T-helper 1 cell treated with Interleukin-12 subunit alpha and Interleukin-12 subunit beta and Interleukin-4 antibody, amounts not matched to agents 30 ng/mL and 1 ng/mL, for 36 hours (primary cell): ENCODE data around the gene ZC3H4. TPM values are rescaled to one million over a fixed set of nuclear protein-coding genes. Genes with fewer than 3 reads are reported as not detected.
"Not testable (repeated sequence)": the region's sequence is repeated elsewhere in the genome, so short reads cannot be mapped to it uniquely, and the experiment has no call there.

Source experiments
- intact Hi-C: fragments of 100-400 bp; cut with micrococcal nuclease; formaldehyde crosslinking; loops from one replicate; pipeline ENCODE4 v1.15.1; 2024
- total RNA-seq: library from RNA; stranded (reverse); gene quantifications from 2 replicates; pipeline ENCODE4 v1.2.3, GENCODE V29; 2022

The ZC3H4 gene
- 135 and 147 TPM in 2 replicates for total RNA-seq

DNA sequence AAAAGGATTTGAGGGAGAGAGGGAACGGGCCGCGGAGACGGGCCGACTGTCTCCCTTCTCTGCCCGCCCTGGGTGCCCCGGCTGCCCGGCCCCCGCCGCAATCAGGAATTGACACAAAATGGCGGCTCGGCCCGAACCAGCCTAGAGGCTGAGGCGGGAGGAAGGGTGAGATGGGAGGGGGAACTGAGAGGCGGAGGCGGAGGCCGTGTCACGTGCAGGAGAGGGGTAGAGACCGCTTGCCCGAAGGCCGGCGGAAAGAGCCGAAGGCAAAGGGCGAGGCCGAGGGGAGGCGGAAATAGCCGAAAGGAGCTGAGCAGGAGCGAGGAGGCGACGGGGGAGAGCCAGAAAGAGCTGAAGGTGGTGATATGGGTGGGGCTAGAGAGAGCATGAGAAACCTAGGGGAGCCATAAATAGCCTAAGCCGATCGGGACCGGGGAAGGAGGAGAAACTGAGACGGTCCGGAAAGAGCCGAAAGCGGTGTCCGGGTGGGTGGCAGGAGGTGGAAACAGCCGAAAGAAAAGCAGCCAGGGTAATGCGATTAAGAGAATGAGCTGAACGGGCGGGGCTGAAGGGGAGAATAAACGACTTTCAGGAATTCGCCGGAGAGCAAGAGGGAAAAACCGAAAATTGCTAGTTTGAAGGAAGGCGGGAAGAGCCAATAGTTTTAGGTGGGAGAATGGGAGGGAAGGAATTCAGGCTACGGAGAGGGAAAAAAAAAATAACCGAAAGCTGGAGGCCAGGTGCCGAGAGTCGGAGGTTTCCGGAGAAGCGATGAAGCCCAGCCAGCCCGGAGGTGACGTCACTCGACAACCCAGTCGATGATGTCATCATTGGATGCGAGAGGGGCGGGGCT, at the start of gene ZC3H4:
Gene ZC3H4, minus strand, starts transcription at position 780 of the 853 bp plus-strand sequence. CDS start 1,192 bp downstream, outside the sequence.
- intact Hi-C loops, result loop anchor here (1.0 to 10.0 kb wide), 16 partner anchors 17 to 1528 kb away; partner anchors contain the start of genes AP2S1, ARHGAP35, CCDC9 and DACT3

DNA sequence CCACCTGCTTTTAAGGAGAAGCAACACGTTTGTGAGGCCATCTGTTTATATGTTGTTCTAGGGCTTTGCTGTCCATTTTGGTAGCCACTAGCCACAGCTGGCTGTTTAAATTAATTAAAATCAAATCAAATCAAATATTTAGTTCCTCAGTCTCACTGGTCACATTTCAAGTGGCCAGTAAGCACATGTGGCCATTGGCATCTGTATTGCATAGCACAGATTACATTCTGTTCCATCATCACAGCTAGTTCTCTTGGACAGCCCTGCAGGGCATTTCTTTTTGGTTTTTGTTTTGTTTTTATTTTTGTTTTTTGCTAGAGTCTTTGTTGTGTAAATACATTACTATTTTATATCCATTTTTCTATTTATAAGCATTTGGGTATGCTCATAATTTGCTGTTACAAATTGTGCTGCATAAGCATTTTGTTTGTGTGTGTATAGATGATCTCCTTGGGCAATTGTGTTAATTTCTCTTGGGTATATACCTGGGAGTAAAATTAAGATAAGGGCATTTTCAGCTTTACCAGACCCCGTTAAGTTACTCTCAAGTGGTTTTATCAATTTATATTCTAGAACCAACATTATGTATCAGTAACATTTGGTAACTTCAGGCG, 48.4 kb upstream of the ZC3H4 start:
- intact Hi-C loops, result no loop called here

DNA sequence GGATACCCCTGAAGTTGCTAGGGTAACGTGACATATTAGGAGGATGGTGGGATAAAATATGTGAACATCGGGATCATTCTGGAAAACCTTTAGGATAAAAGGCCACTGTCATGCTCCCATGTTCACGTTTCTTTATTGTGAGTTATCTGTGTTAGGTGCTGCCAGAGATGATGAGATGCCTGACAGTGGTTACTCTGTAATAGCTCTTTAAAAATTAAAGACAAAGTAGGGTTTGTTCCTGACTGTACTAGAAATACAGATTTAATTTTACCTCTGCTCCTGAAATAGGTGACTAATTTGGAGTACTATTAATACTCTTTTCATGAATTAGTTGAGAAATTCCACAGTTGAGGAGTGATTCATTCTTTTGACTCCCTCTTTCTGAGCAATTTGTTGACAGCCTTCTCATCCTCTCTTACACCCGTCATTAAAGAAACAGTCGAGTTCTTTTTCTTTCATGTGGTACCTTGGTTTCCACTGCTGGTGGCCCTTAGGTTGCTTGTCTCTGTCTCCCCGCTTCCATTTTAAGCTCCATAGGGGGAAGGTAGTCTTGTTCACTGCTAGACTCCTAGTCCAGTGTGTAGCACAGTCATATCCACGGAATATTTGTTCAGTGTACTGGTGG, 45.4 kb upstream of the ZC3H4 start:
- intact Hi-C loops, result loop anchor here (1.0 to 5.0 kb wide), 7 partner anchors 10 to 86 kb away; no protein-coding TSS in a partner anchor

DNA sequence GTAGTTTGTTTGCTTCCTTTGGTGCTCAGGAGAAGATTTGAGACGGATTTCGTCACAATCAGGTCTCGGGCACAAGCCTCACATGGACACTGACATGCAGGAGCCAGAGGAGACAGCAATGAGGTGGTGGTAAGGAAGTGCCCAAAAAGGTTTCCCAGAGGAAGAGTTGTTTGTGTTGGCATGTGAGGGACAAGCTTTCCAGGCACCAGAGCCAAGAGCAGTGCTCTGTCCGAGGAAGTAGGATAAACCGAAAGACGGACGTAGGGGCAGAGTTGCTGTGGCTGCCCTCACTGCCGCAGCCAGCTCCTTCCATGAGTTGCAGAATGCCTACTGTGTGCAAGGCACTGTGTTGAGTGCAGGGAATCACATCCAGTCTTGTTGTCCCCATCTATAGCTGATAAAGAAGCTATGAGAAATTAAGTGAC, 44.8 kb upstream of the ZC3H4 start:
- intact Hi-C loops, result loop anchor here (2.0 to 5.0 kb wide), 4 partner anchors 14 to 86 kb away; no protein-coding TSS in a partner anchor

DNA sequence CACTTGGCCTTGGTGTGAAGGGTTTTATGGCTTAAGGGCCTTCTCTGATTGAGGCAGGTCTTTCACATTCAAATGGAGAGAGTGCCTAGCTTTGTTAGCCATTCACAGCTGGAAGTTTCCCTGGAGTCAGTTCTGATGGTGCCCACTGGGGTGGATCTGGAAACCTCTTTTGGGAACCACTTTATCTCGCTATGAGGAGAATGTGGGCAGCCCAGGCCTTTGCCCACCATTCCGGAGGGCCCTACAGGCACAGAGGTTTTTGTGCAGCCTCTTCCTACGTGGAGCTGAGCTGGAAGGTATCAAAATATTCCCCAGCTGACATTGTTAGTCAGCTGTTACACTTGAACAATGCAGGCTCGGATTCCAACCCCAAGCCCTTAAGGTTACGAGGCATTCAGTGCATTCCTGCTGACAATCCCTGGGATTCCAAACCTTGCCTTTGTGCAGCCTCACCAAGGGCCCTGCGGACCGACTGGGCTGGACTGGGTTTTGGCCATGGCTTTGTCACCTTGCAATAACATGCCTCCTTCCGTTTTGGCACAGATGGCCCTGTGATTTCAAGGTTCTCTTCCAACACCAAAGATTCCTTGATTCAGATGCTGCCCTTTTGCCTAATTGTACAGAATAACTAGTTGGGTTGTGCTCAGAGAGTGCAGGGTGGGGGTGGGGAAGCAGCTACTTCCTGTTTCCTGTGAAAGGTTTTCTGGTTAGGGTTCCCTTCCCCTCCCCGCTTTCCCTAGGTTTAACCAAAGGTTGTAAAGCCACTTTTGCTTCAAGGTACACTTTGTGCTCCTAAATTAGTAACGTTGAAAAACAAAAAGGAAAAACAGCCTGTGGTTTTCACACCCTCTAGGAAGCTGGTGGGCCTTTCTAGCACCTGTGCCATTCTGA, 44.1 kb upstream of the ZC3H4 start:
- intact Hi-C loops, result loop anchor here (2.0 to 5.0 kb wide), 4 partner anchors 13 to 87 kb away; no protein-coding TSS in a partner anchor

DNA sequence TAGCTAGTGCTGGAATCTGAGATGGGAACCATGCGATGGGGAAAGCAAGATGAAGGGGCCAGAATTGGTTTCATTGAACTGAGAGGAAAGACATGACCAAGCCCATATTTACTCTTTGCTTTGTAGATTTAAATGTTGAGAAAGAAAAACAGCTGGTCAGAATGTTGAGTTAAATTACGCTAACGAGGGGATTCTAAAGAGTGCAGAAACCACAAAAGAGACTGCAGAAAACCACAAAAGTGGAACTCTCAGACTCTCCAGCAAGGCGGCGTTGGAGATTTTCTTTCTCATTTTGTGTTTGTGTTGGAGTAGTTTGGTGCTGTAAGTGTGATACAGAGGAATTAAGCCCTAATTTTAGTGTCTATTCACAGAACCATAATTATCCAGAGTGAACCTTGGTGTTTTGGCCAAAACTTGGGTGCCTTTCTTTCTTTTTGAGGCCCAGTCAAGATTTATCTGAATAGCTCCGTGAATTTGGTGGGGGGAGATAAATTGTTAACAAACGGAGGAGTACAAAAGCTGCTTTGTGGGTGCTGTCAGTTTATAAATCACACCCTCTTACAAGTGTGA, 43.4 kb upstream of the ZC3H4 start:
- intact Hi-C loops, result loop anchor here (5.0 kb wide), 1 partner anchor 70 kb away; no protein-coding TSS in a partner anchor

DNA sequence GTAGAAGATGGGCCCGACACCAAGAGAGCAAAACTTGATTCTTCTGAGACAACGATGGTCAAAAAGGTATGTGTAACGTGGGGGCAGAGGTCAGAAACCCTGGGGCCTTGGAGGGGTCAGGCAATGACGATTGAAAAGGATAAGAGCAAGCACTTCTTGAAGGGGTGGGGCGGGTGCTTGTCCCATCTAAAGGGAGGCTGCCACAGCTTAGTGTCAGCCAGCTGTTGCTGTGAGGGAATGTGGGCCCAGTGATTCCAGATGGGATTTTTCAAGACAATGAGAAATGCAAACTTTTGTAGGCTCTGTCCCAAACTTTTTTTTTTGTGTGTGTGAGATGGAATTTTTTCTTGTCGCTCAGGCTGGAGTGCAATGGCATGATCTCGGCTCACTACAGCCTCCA, 41.6 kb upstream of the ZC3H4 start:
- intact Hi-C loops, result loop anchor here (5.0 kb wide), 1 partner anchor 72 kb away; no protein-coding TSS in a partner anchor

DNA sequence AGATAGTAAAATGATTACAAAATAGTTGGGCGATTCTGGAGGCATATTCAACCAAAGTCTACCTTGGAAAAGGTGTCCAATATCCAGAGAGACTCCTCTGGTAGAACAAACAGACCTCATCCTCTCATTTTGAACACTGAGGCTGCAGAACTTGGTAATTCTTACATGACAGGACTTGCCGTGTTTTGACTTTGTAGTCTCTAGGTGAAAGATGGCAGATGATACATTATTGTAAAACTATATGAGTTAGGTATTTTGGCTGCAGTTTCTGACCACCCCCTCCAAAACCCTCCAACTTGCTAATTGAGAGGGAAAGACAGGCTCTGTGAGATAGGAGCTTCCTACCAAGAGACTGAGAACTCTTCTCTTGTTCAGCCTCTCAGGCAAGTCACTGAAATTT, 39.7 kb upstream of the ZC3H4 start:
- intact Hi-C loops, result no loop called here

DNA sequence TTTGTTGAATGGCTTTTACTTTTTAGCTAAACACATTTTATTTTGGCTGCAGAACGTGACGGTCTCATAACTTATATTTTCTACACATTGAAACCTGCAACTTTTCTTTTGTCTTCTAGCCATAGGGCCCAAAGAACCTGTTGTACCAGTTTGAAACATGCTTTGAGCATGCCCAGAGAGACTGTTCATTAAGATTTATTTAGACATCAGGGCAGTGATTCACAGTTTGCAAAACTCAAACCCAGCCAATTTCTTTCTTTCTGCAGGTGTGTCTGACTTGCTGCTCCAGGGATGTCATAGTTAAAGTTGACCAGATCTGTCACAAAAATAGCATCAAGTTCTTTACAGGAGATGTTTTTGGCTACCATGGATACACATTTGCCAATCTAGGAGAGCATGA, 39.1 kb upstream of the ZC3H4 start:
- intact Hi-C loops, result no loop called here

DNA sequence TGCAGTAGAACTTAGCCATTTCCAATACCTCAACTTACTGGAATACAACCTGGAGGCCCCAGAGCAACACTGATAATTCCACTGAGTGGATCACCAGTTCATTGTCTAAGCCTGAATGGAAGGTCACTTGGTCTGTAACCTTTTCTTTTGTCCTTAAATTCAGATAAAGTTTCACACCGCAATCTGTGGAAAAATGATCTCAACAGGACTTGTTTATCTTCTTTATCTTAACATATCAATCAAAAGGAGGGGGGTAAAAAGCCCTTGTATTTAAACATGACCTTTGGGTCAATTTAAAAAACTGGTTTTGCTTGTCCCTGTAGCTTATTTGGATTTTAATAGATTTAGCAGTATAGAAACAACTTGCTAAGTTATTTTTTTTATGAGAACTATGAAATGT, 38.6 kb upstream of the ZC3H4 start:
- intact Hi-C loops, result no loop called here

DNA sequence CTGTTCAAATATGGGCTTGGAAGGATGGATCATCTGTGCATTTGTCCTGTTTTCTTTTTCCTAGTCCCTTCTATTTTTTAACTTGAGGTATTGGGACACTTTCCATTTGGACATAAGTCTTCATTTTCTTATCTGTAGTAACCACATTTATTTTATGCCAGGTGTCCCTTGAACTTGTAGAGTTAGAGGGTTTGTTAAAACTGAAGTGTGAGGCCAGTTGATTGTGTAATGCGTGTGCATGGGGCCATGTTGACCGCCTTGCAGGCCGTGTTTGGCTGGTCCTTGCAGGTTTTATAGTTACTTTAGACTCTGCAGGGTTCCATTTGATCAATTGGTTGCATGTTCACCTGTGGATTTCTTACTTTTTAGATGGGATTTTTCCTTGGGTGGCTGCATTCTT, 38.1 kb upstream of the ZC3H4 start:
- intact Hi-C loops, result no loop called here

DNA sequence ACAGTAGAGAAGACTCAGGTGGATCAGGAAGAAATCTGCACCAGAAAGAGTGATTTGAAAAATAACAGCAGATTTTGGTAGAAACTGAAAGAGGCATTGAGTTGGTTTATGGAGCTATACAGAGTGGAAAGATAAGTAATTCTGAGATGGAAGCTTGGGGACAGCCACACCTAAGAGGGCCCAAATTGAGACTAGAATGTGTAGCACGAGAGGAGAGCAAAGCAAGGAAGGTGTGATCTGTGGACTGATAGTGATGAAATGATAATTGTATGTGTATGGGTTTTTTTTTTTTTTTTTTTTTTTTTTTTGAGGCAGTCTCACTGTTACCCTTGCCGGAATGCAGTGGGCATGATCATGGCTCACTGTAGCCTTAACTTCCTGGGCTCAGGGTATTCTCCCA, 33.3 kb upstream of the ZC3H4 start:
- intact Hi-C loops, result loop anchor here (5.0 kb wide), 2 partner anchors 40 to 280 kb away; no protein-coding TSS in a partner anchor

DNA sequence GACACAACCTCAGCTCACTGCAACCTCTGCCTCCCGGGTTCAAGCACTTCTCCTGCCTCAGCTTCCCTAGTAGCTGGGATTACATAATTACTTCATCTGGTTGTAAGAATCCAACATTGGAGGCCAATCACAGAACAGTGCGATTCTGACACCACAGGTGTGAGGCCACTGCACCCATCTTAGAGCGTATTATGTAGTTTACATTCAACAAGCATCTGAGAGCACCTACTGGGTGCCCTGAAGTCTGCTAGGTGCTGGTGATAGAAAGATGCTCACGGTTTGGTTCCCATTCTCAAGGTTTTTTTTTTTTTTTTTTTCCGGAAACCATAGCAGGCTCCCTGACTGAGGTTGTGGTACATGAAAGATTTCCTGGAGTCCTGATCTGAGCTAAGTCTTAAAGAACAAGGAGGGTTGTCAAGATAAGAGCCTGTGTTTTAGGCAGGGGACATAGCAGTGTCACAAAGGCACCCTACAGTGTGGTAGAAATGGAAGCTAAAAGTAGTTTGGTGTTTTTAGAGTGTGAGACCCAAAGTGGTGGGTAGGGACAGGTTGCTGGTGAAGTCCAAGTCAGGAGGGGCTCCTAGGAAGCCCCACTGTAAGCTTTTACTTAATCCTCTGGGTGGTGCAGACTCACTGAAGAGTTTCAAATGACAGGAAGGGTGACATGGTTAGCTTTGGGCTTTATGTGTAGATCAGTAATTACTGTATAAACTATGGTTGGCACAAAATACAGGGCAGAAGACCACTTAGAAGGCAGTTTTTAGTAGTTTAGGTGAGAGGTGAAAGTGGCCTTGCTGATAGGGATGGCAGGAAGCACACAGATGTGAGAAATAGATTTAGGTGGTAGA, 32.3 kb upstream of the ZC3H4 start:
- intact Hi-C loops, result loop anchor here (2.0 to 5.0 kb wide), 3 partner anchors 13 to 281 kb away; no protein-coding TSS in a partner anchor

DNA sequence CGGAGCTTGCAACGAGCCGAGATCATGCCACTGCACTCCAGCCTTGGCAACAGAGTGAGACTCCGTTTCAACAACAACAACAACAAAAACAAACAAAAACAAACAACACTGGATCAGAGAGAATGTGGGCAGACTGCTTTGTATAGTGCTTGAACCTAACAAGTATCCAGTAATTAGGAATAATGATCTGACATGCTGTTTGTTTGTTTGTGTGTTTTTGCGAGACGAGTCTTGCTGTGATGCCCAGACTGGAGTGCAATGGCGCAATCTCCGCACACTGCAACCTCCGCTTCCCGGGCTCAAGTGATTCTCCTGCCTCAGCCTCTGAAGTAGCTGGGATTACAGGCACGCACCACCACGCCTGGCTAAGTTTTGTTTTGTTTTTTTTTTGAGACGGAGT, 31.1 kb upstream of the ZC3H4 start:
- intact Hi-C loops, result loop anchor here (2.0 to 5.0 kb wide), 3 partner anchors 14 to 283 kb away; no protein-coding TSS in a partner anchor

DNA sequence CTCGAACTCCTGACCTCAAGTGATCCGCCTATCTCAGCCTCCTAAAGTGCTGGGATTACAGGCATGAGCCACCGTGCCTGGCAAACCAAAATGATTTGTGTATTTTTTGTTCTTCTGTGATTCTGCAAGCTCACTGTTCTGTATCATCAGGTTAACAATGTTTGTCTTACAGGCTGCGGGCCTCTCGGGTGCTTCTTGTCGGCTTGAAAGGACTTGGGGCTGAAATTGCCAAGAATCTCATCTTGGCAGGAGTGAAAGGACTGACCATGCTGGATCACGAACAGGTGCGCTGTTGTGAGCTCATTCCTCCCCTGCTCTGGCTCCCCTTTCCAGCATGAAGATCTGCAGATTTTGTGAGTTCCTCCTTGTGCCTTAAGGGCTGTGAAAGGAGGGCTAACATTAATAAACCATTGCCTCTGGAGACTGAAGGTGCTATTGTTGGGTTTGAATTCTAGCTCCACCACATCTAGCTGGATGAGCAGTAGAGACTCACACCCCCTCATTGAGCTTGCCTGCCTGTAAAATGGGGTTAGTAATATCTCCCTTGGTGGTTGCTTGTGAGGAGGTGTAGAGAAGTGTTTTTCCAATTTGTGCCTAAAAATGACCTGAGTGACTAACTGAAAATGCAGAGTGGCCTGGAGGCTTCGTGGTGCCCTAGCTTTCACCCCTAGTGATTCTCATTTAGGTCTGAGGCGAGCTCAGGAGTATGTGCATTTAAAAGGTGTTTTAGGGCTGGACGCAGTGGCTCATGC, 29.9 kb upstream of the ZC3H4 start:
- intact Hi-C loops, result loop anchor here (2.0 kb wide), 1 partner anchor 15 kb away; no protein-coding TSS in a partner anchor

DNA sequence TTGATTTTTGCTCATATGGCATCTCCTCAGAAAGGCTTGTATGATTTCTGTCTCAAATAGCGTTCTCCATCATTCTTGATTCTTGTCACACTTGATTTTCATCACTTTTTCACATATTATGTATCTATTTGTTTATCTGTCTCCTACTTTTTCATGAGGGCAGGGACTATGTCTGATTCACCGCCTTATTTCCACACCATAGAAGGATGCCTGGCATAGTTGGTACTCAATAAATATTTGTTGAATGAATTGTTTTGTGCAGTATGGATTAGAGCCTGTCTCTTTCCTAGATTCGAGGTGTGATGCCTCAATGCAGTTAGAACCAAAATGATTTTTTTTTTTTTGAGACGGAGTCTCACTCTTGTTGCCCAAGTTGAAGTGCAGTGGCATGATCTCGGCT, 29.2 kb upstream of the ZC3H4 start:
- intact Hi-C loops, result no loop called here

DNA sequence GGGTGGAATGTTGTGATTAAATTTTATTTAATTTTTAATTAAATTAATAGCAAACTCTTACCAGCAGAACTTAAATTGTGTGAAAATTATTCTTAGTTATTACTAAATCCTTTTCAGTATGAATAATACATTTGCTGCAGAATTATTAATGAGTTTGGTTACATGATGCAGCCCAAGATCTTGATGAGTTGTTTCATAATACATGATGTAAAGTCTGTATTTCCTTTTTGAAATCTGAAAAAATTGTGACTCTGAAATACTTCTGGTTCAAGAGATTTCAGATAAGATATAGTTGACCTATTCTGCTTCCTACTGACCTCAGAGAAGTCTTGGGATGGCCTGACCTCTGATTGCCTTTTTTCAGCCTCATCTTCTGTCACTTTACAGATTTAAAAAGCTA, 28.1 kb upstream of the ZC3H4 start:
- intact Hi-C loops, result no loop called here

DNA sequence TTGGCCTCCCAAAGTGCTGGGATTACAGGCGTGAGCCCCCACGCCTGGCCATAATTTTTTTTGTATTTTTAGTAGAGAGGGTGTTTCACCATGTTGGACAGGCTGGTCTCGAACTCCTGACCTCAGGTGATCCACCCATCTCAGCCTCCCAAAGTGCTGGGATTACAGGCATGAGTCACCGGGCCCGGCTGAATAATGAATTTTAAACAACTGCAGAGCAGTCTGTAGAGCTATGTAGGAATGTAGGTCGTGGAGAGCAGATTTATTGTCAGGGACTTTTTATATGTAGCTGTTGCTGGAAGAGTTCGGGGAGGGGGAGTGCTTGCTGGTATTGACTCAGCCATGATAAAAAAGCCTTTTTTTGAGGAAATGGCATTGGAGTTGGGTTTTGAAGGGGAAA, 27.7 kb upstream of the ZC3H4 start:
- intact Hi-C loops, result not testable (repeated sequence)
